ENCODE data around the gene P3H2. TPM values are rescaled to one million over a fixed set of nuclear protein-coding genes. Genes with fewer than 3 reads are reported as not detected.
A peak's percentile ranks its signal among the peaks of the same experiment; 100 is the strongest.

P3H2 gene
- total RNA-seq, 1 experiment from 2014 or later: 82.2 TPM

GRCh38 chr3:189947948-189948723, 172.6 kb downstream of the P3H2 start:
- ATAC-seq (peak; percentile 60), DNase-seq (ENCODE audit: low read depth, low spot score) (peak; percentile 75)
- TF ChIP-seq POLR2AphosphoS5 (IDR thresholded peaks at IDR 0.05; ENCODE audit: low read depth, low read length): no peak
- peak; percentile 73; the same call in 1 of the 2 replicates for TF ChIP-seq CTCF (IDR thresholded peaks at IDR 0.05)
- peak overlapping the region; percentile 1; the same call in 1 of the 2 replicates for H3K27ac ChIP-seq (ENCODE audit: low read length)
- CTCF ChIA-PET: interaction anchor here (0.5 to 2.4 kb wide), 4 partner anchors 260 to 995 kb away, joined by 3 to 11 read pairs (median 6); no protein-coding TSS in a partner anchor
- H3K36me3 ChIP-seq (ENCODE audit: control insufficient read depth, insufficient read depth, low read length): no peaks in the 10 kb centered on the region
- in situ Hi-C loops (cut with HindIII; ENCODE audit: low pct_unique_long_range_greater_than_20kb, low sequenced_read_pairs): no loop called here
- H3K4me3 ChIP-seq (ENCODE audit: low read depth in 2 of 2, low read length in 2 of 2): no peak overlapping the region
- H3K9me3 ChIP-seq (ENCODE audit: control insufficient read depth, insufficient read depth, low read depth, low read length): no peaks in the 10 kb centered on the region
- intact Hi-C loops (cut with micrococcal nuclease; ENCODE audit: unreplicated experiment): loop anchor here (2.0 to 10.0 kb wide), 2 partner anchors 153 to 677 kb away; no protein-coding TSS in a partner anchor
- no peaks in the 10 kb centered on the region for H3K4me1 ChIP-seq (ENCODE audit: control insufficient read depth, insufficient read depth, low read length)
- H3K27me3 ChIP-seq (ENCODE audit: control insufficient read depth, insufficient read depth, low read length): no peaks in the 10 kb centered on the region
- BruUV-seq (replicated peaks): no TSS peak
- POLR2A ChIA-PET: no interaction called here

- intact Hi-C loops (cut with micrococcal nuclease; ENCODE audit: unreplicated experiment): loop anchor here (10.0 kb wide), 1 partner anchor 152 kb away; no protein-coding TSS in a partner anchor
- no peak for DNase-seq (ENCODE audit: low read depth, low spot score)
- no peak overlapping the region; the same call in 1 of the 2 replicates for H3K27ac ChIP-seq (ENCODE audit: low read length)
- H3K4me1 ChIP-seq (ENCODE audit: control insufficient read depth, insufficient read depth, low read length): no peaks in the 10 kb centered on the region
- CTCF ChIA-PET: no interaction called here
- TF ChIP-seq POLR2AphosphoS5 (IDR thresholded peaks at IDR 0.05; ENCODE audit: low read depth, low read length) (no peak), SIN3A (IDR thresholded peaks at IDR 0.05; ENCODE audit: borderline replicate concordance, insufficient read depth, low read depth, low read length) (no peak), REST (IDR thresholded peaks at IDR 0.05; ENCODE audit: insufficient read depth in 1 of 2, low read depth in 2 of 2, low read length in 1 of 2) (no peak), CTCF (IDR thresholded peaks at IDR 0.05) (no peak), TCF7L2 (IDR thresholded peaks at IDR 0.05; ENCODE audit: low read depth, low read length) (no peak)
- no peak overlapping the region for H3K4me3 ChIP-seq (ENCODE audit: low read depth in 2 of 2, low read length in 2 of 2)
- no peaks in the 10 kb centered on the region for H3K9me3 ChIP-seq (ENCODE audit: control insufficient read depth, insufficient read depth, low read depth, low read length)
- in situ Hi-C loops (cut with HindIII; ENCODE audit: low pct_unique_long_range_greater_than_20kb, low sequenced_read_pairs): no loop called here
- POLR2A ChIA-PET: no interaction called here
- ATAC-seq: no peak
- no peaks in the 10 kb centered on the region for H3K36me3 ChIP-seq (ENCODE audit: control insufficient read depth, insufficient read depth, low read length)
- H3K27me3 ChIP-seq (ENCODE audit: control insufficient read depth, insufficient read depth, low read length): no peaks in the 10 kb centered on the region
- BruUV-seq (replicated peaks): no TSS peak
Observed at GRCh38 chr3:189947068-189947467, 173.6 kb downstream of the P3H2 start.

Data from Panc1 (cell line).